ENCODE results near the gene LMX1A. TPM values are rescaled to one million over a fixed set of nuclear protein-coding genes. Genes with fewer than 3 reads are reported as not detected.

Gene LMX1A
- total and polyA plus RNA-seq, 9 of the 15 experiments (the other 6 are each of a cell fraction or from before 2014, with no cell fraction given): not detected

- POLR2A ChIA-PET: no interaction called here
- H4K20me1 ChIP-seq (replicated peaks; ENCODE audit: control insufficient read depth, insufficient read depth, low read length): no peaks in the 10 kb centered on the region
- no peaks in the 10 kb centered on the region for H3K9me3 ChIP-seq (replicated peaks; ENCODE audit: control insufficient read depth, insufficient read depth, low read depth, low read length)
- no peaks in the 10 kb centered on the region for H3K36me3 ChIP-seq (ENCODE audit: control insufficient read depth, insufficient read depth, low read length)
- no TSS peak for BruUV-seq (replicated peaks)
- H3K27ac ChIP-seq (ENCODE audit: extremely low read depth, low read depth, low read length): no peak overlapping the region
- whole genome bisulfite sequencing (ENCODE audit: insufficient coverage, low coverage, missing lambda C conversion rate): 3% methylated on average over 4 of the region's 4 CpGs
- H3K9me1 ChIP-seq (ENCODE audit: control insufficient read depth, insufficient read depth, low read length): no peaks in the 10 kb centered on the region
- no peaks in the 10 kb centered on the region for H3K79me2 ChIP-seq (ENCODE audit: control insufficient read depth, insufficient read depth, low read length)
- DNase-seq (ENCODE audit: extremely low read depth in 1 of 4, low spot score in 3 of 4) (no peak), FAIRE-seq (no peak), ATAC-seq (no peak)
- in situ Hi-C loops (cut with MboI) (no loop called here), intact Hi-C loops (cut with micrococcal nuclease) (no loop called here)
- no peaks in the 10 kb centered on the region for H3K27me3 ChIP-seq (ENCODE audit: control insufficient read depth in 2 of 2, insufficient read depth in 2 of 2, low read length in 2 of 2)
- no peak overlapping the region for H3K4me3 ChIP-seq
- no peak overlapping the region for H2AFZ ChIP-seq (ENCODE audit: low read depth, low read length)
- H3K4me2 ChIP-seq (ENCODE audit: insufficient read depth, low read length): no peak overlapping the region
- CTCF ChIA-PET (ENCODE audit: low intra/inter-chr PET ratio): no interaction called here
- H3K4me1 ChIP-seq (replicated peaks in 1 of 2; ENCODE audit: control insufficient read depth in 2 of 2, insufficient read depth in 2 of 2, low read length in 2 of 2): no peaks in the 10 kb centered on the region
- H3K9ac ChIP-seq (ENCODE audit: insufficient read depth in 1 of 2, low read depth in 2 of 2, low read length in 2 of 2): no peak overlapping the region
- TF ChIP-seq MAFK (IDR thresholded peaks at IDR 0.05; ENCODE audit: low read length): no peak
- TF ChIP-seq NONO (IDR thresholded peaks at IDR 0.05; ENCODE audit: low read depth in 2 of 2, low read length in 1 of 2): no peak
- TF ChIP-seq ZNF165 (CRISPR knock-in tag; IDR thresholded peaks at IDR 0.05; ENCODE audit: borderline replicate concordance): no peak
- no peak for TF ChIP-seq NUFIP1 (IDR thresholded peaks at IDR 0.05; ENCODE audit: partially characterized antibody)
- no peak for TF ChIP-seq SMAD3 (CRISPR knock-in tag; conservative IDR thresholded peaks at IDR 0.05)
- TF ChIP-seq, protein P1, sequence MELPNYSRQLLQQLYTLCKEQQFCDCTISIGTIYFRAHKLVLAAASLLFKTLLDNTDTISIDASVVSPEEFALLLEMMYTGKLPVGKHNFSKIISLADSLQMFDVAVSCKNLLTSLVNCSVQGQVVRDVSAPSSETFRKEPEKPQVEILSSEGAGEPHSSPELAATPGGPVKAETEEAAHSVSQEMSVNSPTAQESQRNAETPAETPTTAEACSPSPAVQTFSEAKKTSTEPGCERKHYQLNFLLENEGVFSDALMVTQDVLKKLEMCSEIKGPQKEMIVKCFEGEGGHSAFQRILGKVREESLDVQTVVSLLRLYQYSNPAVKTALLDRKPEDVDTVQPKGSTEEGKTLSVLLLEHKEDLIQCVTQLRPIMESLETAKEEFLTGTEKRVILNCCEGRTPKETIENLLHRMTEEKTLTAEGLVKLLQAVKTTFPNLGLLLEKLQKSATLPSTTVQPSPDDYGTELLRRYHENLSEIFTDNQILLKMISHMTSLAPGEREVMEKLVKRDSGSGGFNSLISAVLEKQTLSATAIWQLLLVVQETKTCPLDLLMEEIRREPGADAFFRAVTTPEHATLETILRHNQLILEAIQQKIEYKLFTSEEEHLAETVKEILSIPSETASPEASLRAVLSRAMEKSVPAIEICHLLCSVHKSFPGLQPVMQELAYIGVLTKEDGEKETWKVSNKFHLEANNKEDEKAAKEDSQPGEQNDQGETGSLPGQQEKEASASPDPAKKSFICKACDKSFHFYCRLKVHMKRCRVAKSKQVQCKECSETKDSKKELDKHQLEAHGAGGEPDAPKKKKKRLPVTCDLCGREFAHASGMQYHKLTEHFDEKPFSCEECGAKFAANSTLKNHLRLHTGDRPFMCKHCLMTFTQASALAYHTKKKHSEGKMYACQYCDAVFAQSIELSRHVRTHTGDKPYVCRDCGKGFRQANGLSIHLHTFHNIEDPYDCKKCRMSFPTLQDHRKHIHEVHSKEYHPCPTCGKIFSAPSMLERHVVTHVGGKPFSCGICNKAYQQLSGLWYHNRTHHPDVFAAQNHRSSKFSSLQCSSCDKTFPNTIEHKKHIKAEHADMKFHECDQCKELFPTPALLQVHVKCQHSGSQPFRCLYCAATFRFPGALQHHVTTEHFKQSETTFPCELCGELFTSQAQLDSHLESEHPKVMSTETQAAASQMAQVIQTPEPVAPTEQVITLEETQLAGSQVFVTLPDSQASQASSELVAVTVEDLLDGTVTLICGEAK (IDR thresholded peaks at IDR 0.05): no peak
- TF ChIP-seq, protein P1 (CRISPR knock-in tag; IDR thresholded peaks at IDR 0.05): no peak
- TF ChIP-seq, protein P2, sequence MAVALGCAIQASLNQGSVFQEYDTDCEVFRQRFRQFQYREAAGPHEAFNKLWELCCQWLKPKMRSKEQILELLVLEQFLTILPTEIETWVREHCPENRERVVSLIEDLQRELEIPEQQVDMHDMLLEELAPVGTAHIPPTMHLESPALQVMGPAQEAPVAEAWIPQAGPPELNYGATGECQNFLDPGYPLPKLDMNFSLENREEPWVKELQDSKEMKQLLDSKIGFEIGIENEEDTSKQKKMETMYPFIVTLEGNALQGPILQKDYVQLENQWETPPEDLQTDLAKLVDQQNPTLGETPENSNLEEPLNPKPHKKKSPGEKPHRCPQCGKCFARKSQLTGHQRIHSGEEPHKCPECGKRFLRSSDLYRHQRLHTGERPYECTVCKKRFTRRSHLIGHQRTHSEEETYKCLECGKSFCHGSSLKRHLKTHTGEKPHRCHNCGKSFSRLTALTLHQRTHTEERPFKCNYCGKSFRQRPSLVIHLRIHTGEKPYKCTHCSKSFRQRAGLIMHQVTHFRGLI (CRISPR knock-in tag; IDR thresholded peaks at IDR 0.05): no peak
- TF ChIP-seq TCF7L2 (IDR thresholded peaks at IDR 0.05; ENCODE audit: low read depth, low read length): no peak
Measured at GRCh38 chr1:165174491-165174890, 182.0 kb downstream of the LMX1A start.
